K562 (cell line): ENCODE results near the gene TCF20. TPM values are rescaled to one million over a fixed set of nuclear protein-coding genes. Genes with fewer than 3 reads are reported as not detected.

Experiments used
- ARHGAP35 ChIP-seq: fragments of 450-650 bp; IDR thresholded peaks from 2 replicates; pipeline ENCODE4 v1.6.1; 2018; ENCODE audit not compliant: partially characterized antibody
- ATF7 ChIP-seq: fragments of 450-650 bp; IDR thresholded peaks from 2 replicates; pipeline ENCODE4 v1.7.1; 2014; ENCODE audit warnings: mild to moderate bottlenecking, moderate library complexity
- CREB1 ChIP-seq, 2 experiments: sonication (generic) in 1 of 2; formaldehyde crosslinking in 1 of 2; IDR thresholded peaks; 2 replicates each; pipeline versions ENCODE4 v1.6.1 to v1.8.0; 2012 to 2022; ENCODE audit warnings: inconsistent platforms in 1 of 2, mild to moderate bottlenecking in 1 of 2, missing genetic modification reagents in 1 of 2, moderate library complexity in 1 of 2
- CTBP1 ChIP-seq: fragments of 450-650 bp; IDR thresholded peaks from 2 replicates; pipeline ENCODE4 v1.6.1; 2016; ENCODE audit warnings: borderline replicate concordance
- DNMT1 ChIP-seq: fragments of 450-650 bp; IDR thresholded peaks from 2 replicates; pipeline ENCODE4 v1.6.1; 2016; ENCODE audit warnings: antibody characterized with exemption, mild to moderate bottlenecking
- HNRNPUL1 ChIP-seq: fragments of 200-400 bp; formaldehyde crosslinking; IDR thresholded peaks from 2 replicates; pipeline ENCODE4 v1.6.1; 2017; ENCODE audit warnings: low read length
- ILK ChIP-seq: fragments of 450-650 bp; IDR thresholded peaks from 2 replicates; pipeline ENCODE4 v1.6.1; 2016; ENCODE audit warnings: missing genetic modification characterization, low read depth, mild to moderate bottlenecking, missing compliant biosample characterization, moderate library complexity, borderline replicate concordance
- KDM2B ChIP-seq: fragments of 250-450 bp; sonication (Bioruptor Pico); IDR thresholded peaks from 2 replicates; pipeline ENCODE4 v1.8.0; 2021; ENCODE audit warnings: mild to moderate bottlenecking, moderate library complexity
- PHB2 ChIP-seq: fragments of 450-650 bp; IDR thresholded peaks from 2 replicates; pipeline ENCODE4 v1.6.1; 2017; ENCODE audit warnings: low read depth
- POU5F1 ChIP-seq: fragments of 150-350 bp; IDR thresholded peaks from 2 replicates; pipeline ENCODE4 v1.6.1; 2014; ENCODE audit warnings: borderline replicate concordance, low read length, low read depth, mild to moderate bottlenecking; ENCODE audit not compliant: partially characterized antibody
- PPARD ChIP-seq: fragments of 250-450 bp; sonication (Bioruptor Pico); IDR thresholded peaks from 2 replicates; pipeline ENCODE4 v1.8.0; 2022; ENCODE audit warnings: inconsistent platforms, mild to moderate bottlenecking, moderate library complexity
- PURB ChIP-seq: sonication (generic); formaldehyde crosslinking; IDR thresholded peaks from 2 replicates; pipeline ENCODE4 v1.9.0; 2021; ENCODE audit warnings: low read depth, mild to moderate bottlenecking, missing genetic modification reagents
- SMAD3 ChIP-seq: fragments of 450-650 bp; formaldehyde crosslinking; conservative IDR thresholded peaks from 2 replicates; pipeline ENCODE4 v1.4.0; 2020; ENCODE audit warnings: mild to moderate bottlenecking
- SPI1 ChIP-seq: IDR thresholded peaks from 2 replicates; pipeline ENCODE4 v1.6.1; 2011; ENCODE audit warnings: low read depth, low read length, control low read depth, borderline replicate concordance
- WHSC1 ChIP-seq: IDR thresholded peaks from one replicate; pipeline ENCODE4 v1.6.1; 2012; ENCODE audit warnings: low read length, control low read depth, inconsistent platforms
- YBX1 ChIP-seq: fragments of 450-650 bp; IDR thresholded peaks from 2 replicates; pipeline ENCODE4 v1.7.1; 2016; ENCODE audit warnings: mild to moderate bottlenecking
- ZBTB9 ChIP-seq: fragments of 450-650 bp; formaldehyde crosslinking; IDR thresholded peaks from 2 replicates; pipeline ENCODE4 v1.4.0; 2020; ENCODE audit warnings: mild to moderate bottlenecking, moderate library complexity
- ZFP1 ChIP-seq: fragments of 450-650 bp; formaldehyde crosslinking; IDR thresholded peaks from 2 replicates; pipeline ENCODE4 v1.4.0; 2020; ENCODE audit warnings: mild to moderate bottlenecking, mixed read lengths
- ZNF707 ChIP-seq: fragments of 250-450 bp; sonication (Bioruptor Pico); conservative IDR thresholded peaks from 2 replicates; pipeline ENCODE4 v1.8.0; 2022; ENCODE audit warnings: inconsistent platforms, mild to moderate bottlenecking, moderate library complexity
- polyA plus RNA-seq, 8 experiments: library from polyadenylated mRNA; depleted of rRNA in 4 of 8; stranded (reverse) in 5 of 8; unstranded in 3 of 8; fragments of >200 nt; fragmentation: Nextera tagmentation in 2 of 8; fragmentation: Illumina TruSeq in 1 of 8; extraction: Ambion mirVana in 2 of 8; extraction: Trizol in 1 of 8; gene quantifications; 2 replicates each; pipeline versions ENCODE4 v1.2.1 to v1.2.3, GENCODE V29; 2011 to 2014; ENCODE audit warnings: inconsistent platforms in 1 of 8, missing spikeins in 1 of 8
- total RNA-seq, 7 experiments: library from RNA; depleted of rRNA in 6 of 7; stranded (reverse); fragments of >200 nt in 6 of 7; fragmentation: Illumina TruSeq in 2 of 7; extraction: Trizol in 2 of 7; gene quantifications; 2 replicates each; pipeline versions ENCODE4 v1.2.1 to v1.2.3, GENCODE V29; 2011 to 2021; ENCODE audit warnings: low replicate concordance in 1 of 7
- TF ChIP-seq, protein P1 (sequence below), 2 experiments: fragments of 450-650 bp; formaldehyde crosslinking in 1 of 2; IDR thresholded peaks; 2 replicates each; pipeline versions ENCODE4 v1.4.0 to v1.6.1; 2014 to 2020; ENCODE audit warnings: mild to moderate bottlenecking in 2 of 2, borderline replicate concordance in 1 of 2, low read depth in 1 of 2

The TCF20 gene
- total and polyA plus RNA-seq, 9 of the 15 experiments (the other 6 are each of a cell fraction or from before 2014, with no cell fraction given) = 0.35 to 43.6 (median 17.5) TPM

- TF ChIP-seq ZFP1 (no peak), SPI1 (no peak), KDM2B (CRISPR knock-in tag) (no peak), PURB (CRISPR knock-in tag) (no peak), ATF7 (no peak), ZBTB9 (CRISPR knock-in tag) (no peak), CTBP1 (peak; percentile 49; the same call in 1 of the 2 replicates), CREB1 (IDR thresholded peaks at IDR 0.05) (no peak), CREB1 (CRISPR knock-in tag; IDR thresholded peaks at IDR 0.05) (no peak), WHSC1 (no peak), ILK (tag) (no peak), PPARD (CRISPR knock-in tag) (no peak), SMAD3 (no peak), POU5F1 (no peak), HNRNPUL1 (no peak), ZNF707 (no peak), YBX1 (no peak), ARHGAP35 (no peak), PHB2 (no peak), DNMT1 (no peak)
- TF ChIP-seq, protein P1, sequence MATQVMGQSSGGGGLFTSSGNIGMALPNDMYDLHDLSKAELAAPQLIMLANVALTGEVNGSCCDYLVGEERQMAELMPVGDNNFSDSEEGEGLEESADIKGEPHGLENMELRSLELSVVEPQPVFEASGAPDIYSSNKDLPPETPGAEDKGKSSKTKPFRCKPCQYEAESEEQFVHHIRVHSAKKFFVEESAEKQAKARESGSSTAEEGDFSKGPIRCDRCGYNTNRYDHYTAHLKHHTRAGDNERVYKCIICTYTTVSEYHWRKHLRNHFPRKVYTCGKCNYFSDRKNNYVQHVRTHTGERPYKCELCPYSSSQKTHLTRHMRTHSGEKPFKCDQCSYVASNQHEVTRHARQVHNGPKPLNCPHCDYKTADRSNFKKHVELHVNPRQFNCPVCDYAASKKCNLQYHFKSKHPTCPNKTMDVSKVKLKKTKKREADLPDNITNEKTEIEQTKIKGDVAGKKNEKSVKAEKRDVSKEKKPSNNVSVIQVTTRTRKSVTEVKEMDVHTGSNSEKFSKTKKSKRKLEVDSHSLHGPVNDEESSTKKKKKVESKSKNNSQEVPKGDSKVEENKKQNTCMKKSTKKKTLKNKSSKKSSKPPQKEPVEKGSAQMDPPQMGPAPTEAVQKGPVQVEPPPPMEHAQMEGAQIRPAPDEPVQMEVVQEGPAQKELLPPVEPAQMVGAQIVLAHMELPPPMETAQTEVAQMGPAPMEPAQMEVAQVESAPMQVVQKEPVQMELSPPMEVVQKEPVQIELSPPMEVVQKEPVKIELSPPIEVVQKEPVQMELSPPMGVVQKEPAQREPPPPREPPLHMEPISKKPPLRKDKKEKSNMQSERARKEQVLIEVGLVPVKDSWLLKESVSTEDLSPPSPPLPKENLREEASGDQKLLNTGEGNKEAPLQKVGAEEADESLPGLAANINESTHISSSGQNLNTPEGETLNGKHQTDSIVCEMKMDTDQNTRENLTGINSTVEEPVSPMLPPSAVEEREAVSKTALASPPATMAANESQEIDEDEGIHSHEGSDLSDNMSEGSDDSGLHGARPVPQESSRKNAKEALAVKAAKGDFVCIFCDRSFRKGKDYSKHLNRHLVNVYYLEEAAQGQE (IDR thresholded peaks at IDR 0.05; ENCODE audit: borderline replicate concordance) = peak; percentile 99
- TF ChIP-seq, protein P1 (CRISPR knock-in tag; IDR thresholded peaks at IDR 0.05; ENCODE audit: low read depth) = peak; percentile 96
Observed at GRCh38 chr22:42294034-42294985, 23.9 kb upstream of the TCF20 start (continued).
